Fibroblast of skin of abdomen (primary cell): Measurements from ENCODE around the gene NACAD. TPM values are rescaled to one million over a fixed set of nuclear protein-coding genes. Genes with fewer than 3 reads are reported as not detected.

Source experiments
- DNase-seq: peaks from one replicate; pipeline ENCODE4 v3.0.0-alpha.2; 2013
- polyA plus RNA-seq, 2 experiments: library from polyadenylated mRNA; unstranded; fragments of 120-200 nt; gene quantifications; one replicate each; pipeline ENCODE4 v1.2.1, GENCODE V29; 2013; ENCODE audit not compliant: insufficient read length in 2 of 2

Gene NACAD, protein sequence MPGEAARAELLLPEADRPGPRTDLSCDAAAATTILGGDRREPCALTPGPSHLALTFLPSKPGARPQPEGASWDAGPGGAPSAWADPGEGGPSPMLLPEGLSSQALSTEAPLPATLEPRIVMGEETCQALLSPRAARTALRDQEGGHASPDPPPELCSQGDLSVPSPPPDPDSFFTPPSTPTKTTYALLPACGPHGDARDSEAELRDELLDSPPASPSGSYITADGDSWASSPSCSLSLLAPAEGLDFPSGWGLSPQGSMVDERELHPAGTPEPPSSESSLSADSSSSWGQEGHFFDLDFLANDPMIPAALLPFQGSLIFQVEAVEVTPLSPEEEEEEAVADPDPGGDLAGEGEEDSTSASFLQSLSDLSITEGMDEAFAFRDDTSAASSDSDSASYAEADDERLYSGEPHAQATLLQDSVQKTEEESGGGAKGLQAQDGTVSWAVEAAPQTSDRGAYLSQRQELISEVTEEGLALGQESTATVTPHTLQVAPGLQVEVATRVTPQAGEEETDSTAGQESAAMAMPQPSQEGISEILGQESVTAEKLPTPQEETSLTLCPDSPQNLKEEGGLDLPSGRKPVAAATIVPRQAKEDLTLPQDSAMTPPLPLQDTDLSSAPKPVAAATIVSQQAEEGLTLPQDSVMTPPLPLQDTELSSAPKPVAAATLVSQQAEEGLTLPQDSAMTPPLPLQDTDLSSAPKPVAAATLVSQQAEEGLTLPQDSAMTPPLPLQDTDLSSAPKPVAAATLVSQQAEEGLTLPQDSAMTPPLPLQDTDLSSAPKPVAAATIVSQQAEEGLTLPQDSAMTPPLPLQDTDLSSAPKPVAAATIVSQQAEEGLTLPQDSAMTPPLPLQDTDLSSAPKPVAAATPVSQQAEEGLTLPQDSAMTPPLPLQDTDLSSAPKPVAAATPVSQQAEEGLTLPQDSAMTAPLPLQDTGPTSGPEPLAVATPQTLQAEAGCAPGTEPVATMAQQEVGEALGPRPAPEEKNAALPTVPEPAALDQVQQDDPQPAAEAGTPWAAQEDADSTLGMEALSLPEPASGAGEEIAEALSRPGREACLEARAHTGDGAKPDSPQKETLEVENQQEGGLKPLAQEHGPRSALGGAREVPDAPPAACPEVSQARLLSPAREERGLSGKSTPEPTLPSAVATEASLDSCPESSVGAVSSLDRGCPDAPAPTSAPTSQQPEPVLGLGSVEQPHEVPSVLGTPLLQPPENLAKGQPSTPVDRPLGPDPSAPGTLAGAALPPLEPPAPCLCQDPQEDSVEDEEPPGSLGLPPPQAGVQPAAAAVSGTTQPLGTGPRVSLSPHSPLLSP (N-terminal part only)
- 17.9 TPM for polyA plus RNA-seq (2013, experiment 1 of 2; ENCODE audit: insufficient read length)
- 16.7 TPM for polyA plus RNA-seq (2013, experiment 2 of 2; ENCODE audit: insufficient read length)

DNA sequence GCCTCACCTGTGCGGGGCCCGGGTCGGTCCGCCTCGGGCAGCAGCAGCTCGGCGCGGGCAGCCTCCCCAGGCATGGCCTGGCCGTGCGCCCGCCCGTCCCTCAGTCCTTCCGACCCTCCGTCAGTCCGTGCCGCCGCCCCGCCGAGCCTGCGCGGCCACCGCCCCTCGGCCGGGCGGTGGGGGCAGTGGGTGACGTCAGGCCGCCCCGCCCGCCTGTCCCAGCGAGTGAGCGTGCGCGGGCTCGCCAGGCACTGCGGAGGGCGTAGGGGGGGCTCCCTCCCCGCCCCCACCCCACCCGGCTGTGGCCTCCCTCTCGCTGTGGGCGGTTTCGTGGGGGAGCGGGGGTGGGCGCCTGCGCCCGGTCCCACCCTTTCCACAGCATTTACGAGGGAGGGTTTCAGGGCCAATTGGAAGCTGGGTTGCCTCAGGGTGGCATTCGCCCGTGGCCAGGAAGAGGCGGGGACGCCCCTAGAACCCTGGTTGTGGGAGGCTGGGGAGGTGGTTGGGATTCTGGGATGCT lies at the start of gene NACAD:
TSS of gene NACAD (minus strand) at position 149 of the 520 bp plus-strand sequence. CDS start at position 74, 75 bp downstream.
- peak; percentile 49 for DNase-seq

DNA sequence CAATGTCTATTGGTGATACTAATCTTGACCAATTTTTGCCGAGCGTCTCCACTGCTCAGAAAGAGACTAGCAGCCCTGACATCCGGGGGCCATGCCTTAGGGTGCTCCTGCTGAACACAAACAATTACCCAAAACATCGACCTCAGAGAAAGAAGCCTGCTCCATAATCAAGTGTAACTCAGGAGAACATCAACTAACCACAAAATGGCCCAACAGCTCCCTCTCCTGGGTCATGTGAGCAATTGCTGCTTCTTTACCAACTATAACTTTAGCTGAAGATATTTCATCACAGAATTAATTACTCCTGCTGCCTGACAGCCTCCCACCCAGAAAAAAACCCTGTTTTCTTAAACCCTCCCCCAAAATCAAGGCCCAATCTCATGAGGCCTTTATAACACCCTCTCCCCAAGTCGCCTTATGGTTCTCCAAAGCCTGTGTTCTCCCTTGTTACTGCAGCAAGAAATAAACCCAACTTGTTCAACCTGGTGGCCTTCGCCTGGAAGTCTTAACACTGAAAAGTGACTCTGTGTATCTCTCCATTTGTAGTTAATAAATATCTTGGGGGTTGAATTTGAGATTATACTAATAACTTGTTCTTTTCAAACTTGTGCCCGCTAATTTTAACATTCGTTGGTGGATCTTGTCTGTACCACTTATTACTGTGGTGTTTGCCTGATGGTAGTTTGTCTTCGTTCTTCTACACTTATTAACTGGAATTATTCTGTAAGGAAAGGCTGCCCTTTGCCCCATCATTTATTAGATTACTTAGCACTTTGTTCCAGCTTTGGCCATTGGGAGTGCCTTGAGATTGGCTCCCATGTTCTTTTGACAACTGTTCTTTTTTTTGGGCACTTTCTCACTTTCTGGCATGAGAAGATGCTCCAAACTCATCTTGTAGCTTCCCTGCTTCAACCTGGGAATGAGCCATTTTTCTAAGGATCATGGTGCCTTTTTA lies 47.6 kb upstream of the NACAD start:
- peak; percentile 63 for DNase-seq

DNA sequence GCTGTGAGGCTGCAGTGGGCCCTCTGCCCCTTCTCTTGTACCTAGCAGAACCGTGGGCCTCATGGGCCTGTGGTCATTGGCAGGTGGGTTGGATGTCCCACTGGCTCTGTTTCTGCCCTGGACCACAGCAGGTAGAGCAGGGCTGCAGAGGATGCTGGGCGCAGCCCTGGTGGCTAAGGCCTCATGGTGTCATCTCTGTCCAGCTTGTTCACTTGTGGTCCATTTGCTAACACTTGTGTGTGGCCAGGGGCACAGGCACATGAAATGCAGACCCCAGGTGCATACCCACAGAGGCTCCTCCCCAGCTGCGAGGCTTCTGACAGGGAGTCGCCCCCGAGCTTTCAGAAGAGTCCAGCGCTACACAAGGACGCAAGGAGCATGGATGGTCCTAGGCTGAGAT lies 45.1 kb upstream of the NACAD start:
- no peak for DNase-seq

DNA sequence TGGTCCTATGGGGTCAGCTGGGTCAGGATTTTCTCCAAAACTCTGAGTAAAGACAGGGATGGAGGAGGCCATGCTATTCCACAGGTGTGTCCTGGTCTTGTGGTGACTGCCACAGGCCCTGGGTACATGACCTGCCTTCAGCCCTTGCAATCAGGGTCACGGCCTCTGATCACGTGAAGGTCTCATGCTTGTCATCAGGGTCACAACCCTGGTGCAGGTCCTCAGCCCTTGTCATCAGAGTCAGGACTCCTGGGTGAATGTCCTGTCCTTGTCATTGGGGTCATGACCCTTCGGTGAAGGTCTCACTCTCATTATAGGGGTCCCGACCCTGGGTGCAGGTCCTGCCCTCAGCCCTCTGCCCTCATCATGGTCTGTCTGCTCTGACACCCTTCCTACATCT lies 44.6 kb upstream of the NACAD start:
- DNase-seq: no peak

DNA sequence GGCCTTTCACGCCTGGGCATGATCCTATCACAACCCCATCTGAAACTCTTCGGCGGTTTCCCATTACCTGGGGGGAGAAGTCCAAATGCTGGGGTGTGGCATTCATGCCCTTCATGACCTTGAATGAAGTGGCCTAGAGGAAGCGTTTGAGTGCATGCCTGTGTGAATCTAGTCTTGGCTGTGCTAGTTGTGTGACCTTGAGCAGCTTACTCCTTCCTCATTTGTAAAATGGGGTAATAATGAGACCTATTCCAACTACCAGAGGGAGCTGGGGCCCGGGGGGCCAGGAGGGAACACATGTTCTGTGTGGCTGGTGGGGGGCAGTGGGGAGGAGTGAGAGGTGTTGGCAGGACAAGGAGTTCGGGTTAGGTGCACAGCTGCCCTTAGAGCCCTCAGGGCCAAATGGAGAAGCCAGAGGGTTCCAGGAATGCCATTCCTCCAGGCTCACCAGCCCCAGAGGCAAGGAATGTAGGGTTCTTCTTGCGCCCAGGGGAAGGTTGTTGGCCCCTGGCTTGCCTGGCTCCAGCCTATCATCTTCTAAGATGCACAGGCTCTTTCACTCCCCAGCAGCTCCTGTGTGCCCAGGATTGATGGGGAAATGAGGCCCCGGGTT lies 44.0 kb upstream of the NACAD start:
- no peak for DNase-seq

DNA sequence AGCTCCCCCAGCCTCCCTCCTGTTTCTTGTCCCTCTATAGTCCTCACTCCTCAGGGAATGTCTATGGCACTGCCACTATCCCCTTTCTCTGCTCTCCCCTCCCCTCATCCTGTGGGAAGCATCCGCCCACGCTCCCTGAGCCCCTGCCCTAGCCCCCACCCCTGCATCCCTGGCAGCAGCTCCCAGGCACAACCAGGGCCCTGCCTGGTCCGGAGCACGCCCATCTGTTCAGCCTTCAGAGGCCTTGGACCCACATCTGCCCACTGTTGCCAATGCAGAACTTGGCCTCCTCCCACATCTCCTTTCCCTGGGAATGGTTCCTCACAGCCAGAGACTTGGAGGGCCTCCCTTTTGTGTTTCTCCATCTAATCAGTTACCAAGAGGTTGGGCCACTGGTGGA lies 43.1 kb upstream of the NACAD start:
- DNase-seq: no peak

DNA sequence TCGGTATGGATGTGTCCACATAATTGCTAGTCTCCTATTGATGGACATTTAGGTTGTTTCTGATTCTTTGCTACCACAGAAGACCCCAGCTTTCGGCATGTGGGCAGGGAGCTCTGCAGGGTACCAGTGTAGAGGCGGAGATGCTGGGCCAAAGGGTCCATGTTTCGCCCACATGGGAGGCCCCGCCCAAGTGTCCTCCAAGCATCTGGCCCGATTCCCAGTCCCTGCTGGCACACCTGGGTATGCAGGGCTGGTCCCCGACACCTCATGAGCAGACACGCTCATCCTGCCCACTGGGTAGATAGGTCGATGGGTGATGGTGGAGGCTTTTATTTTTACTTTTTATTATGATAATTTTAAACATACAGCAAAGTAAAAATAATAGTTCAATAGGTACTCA lies 42.1 kb upstream of the NACAD start:
- no peak for DNase-seq

DNA sequence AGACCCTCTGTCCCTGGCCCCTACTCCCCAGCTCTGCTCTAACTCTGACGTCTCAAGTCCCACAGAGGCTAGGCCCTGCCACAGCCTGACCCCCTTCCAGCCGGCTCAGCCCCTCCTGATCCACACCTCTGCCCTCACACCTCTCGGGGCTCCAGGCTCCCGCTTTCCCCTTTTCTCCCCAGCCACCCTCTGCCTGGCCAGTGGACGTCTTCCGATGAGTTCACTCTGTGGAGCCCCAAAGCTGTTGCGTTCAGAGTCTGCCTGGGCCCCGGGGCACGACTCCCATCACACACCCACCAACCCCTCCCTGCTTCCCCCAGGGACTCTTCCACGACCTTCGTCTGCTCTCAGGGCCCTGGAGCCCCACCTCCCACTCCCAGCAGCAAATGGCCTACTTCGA lies 41.1 kb upstream of the NACAD start:
- no peak for DNase-seq

DNA sequence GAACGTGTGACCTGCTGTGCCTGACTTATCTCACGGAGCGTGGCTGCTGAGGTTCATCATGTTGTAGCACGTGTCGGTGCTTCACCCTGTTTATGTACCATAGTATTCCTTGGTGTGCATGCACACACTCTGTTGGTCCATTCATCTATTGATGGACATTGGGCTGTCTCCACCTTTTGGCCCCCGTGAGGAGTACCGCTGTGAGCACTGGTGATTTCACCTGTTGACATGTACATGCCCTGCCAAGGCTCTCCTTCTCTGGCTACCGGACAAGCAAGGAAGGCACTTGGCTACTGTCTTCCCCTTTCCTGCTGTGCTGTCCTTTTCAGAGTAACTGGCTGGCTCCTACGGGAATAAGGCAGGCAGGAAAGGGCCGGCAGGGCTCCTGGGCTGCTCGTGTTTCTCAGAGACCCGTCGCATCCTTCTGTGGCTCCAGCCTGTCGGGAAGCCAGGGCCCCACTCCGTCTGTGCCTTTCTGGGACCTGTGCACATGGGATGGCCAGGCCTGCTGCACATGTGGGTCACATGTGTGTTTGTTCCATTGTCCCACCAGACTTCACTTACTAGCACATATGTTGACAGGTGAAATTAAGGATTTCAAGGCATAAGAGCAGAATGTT lies 40.5 kb upstream of the NACAD start:
- DNase-seq: no peak

DNA sequence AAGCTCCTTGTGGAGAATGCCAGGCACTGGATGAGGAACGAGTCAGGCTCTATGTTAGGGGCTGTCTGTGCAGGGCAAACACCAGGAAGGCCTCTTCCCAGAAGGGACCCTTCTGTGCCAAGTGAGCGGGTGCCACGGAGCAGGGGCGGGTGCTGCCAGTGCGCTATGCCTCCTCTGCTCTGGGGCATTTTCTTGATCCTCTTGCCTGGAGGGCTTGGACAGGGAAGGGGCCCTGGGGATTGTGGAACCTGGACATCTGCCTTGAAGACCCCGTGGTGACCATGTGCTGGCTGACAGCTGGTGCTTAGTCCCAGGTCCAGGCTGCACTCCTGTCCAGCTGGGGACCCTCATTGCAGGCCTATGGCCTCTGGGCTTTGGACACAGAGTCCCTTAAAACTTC lies 38.2 kb upstream of the NACAD start:
- DNase-seq: no peak

DNA sequence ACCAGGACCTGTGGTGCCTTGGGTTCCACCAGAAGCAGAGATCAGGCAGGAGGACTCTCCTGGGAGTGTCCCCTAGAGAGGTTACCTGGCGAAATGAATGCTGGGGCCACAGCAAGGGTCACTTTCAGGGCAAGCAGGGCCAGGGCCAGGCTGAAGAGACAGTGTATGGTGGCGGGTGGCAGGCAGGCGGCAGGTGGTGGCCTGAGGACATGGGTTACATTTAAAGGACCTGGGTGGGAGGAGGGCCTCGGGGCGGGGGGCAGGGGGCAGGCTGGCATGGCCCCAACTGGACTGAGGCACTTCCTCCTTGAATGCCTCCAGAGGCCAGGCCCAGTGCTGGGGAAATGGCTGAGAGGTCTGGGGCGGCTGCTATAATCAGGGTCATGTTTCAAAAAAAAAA lies 37.4 kb upstream of the NACAD start:
- no peak for DNase-seq

DNA sequence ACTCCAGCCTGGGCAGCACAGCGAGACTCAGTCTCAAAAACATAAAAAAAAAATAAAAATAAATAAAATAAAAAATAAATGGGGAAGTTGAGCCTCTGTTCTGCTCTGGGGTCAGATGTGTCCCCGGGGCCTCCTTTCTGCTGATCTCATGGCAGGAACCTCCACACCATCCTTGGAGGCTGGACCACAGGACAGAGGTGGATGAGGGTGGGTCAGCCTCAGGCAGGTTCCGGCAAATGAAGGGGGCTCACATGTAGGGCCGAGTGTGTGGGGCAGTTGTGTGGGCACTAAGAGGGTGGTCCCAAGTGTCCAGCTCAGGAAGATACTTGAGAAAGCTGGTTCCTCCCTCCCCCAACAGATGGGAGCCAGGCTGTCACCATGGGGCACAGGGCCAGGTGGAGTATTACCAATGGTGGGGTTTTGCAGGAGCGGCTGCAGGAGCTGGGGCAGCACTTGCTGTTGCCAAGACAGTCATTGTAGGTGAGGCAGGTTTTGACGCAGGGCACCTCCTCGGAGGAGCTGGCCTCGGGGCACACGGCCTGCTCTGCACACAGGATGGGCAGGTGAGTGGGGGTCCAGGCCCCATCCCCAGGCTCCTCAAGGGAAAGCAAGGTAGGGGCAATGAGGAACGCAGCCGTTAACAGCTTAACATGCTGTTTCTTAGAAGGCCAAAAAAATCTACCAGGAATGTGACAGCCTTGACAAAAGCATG lies 36.6 kb upstream of the NACAD start:
- DNase-seq: no peak

DNA sequence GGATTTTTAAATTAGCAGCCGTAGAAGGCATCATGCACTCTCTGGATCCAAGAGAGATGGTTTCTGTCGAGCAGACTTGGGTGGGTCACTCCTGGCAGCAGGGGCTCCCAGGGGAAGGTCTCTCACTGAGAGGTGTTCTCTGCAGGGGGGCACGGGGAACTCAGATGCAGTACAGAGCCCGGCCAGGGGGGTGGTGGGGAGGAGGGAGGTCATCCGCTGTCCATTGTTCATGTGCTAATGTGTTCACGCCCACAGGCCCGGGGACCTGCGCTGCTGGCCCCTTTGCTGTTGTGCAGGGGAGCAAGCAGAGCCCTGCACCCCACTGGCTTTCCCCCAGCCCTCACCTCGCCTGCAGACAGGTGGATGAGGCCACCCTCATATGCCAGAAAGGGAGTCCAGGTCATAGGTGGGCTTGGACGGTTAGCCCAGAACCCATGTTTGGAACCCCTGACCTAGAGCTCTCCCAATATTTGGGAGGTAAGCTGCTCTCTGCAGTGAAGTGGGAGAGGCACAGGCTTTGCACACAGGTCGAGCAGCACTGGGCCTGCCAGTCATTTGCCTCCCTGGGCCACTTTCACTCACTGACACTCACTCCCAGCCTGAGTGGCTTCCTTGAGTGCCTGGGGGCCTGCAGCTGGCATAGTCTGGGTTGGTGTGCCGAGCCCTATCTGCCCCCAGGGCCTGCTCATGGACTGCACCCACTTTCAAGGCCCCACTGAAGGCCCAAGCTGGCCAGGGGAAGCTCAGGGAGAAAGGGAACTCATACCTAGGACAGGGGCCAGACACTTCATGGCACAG lies 35.3 kb upstream of the NACAD start:
- DNase-seq: no peak

DNA sequence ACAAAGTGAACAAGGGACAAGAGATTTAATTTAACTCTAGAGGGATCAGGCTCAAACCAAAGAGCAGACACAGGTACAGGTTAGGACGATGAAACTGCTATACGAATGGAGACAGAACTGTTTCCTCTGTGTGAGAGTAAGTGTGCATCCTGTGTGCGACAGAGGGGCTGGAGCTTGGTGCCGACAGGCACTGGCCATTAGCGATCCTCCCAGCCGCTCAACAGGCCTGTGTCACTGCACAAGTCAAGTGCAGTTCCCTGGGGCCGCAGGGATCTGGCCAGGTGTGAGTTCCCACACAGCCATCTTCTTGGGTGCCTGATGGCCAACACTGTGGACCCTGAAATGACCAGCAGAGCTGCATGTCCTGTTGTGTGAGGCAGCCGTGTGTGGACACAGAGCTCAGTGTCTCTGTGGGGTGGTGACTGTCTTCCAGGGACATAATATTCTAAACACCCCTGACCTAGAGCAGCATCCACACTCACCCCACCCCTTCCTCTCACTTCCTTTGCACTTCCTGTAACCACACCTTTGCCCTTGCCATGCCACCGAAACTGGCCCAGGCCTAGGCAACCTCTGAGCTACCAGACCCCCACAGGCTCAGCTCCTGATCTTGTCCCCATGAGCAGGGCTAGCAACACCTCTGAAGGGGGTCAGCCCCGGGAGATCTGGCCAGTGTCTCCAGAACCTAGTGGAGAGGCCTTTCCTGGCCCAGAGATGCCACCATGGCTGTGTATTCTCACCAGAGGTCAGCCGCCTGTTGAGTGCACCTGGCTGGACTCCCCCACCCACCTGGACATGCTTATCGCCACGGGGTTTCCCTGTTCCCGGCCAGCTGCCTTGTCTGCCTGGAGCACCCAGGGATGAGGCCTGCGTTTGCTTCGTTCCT lies 34.4 kb upstream of the NACAD start:
- DNase-seq: no peak

DNA sequence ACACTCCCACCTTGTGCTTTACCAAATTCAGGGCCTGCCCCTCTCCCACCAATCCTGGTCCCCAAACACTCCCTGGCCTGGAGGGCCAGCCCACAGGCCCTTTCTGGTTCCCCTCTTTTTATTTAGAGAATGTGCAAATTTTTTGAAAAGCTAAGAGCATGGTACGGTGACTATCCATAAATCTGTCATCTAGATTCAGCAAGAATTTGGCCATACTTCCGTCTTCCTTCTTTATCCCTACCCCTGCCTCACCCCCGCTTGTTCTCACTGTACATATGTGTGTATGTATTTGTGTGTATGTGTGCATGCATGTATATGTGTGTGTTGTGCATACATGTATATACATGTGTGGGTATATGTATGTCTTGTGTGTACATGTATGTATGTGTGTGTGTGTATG lies 30.8 kb upstream of the NACAD start:
- DNase-seq: no peak

DNA sequence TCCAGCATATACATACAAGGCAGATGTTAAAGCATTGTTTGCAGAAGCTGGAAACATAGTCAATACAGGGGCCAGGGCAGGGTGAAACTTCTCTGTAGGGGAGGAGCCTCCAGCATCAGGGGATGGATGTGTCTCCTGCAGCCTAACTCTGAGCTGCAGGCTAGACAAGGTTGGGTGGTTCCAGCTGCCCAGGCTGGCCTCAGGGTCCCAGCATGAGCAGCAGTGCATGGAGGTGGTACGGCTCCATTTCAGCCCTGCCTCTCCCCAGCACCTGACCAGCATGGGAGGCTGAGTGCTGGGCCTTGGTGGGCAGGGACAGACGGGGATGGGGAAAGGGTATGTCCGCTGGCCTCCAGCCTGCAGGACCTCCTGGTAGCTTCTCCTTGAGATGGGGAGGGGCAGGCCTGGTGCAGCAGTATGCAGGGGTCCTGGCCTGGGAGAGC lies 30.1 kb upstream of the NACAD start:
- no peak for DNase-seq

DNA sequence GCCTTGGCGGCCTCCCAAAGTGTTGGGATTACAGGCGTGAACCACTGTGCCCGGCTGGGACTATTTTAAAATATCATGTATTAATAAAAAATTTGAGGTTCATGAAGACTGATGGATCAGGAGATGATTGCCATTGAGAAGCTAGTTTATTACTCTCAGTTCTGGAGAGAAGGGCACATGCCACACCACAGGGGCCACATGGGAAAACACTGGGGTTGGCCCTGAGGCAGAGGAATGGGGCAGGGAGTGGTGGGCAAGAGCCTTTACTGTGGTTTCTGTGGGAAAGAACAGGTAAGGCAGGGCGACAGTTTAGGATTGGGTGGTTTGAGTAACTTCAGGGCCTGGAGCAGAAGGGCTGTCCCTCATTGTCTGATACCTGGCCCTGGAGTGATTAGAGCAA lies 29.5 kb upstream of the NACAD start:
- DNase-seq: no peak

DNA sequence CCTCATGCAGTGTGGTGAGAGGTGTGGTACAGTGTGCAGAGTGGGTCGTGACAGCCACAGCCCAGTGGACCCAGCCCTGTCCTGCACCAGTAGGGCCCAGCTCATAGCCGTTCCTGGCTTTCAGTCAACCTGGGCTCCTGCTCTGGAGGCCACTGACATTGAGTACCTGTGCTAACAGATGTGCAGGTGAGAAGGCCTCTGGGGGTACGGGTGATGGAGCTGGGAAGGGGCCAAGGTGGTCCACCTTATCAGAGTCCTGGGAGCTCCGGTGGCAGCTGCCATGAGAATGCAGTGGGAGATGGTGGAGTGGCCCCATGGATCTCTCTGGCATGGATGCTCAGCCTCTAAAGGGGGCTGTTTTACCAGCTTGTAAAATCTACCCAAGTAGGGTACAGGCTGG lies 28.8 kb upstream of the NACAD start:
- DNase-seq: no peak
